Vagina (tissue), 2 donors: ENCODE results near the gene CGB7.

Experiments
- POLR2A ChIP-seq, 2 donors: fragments of 450-650 bp; IDR thresholded peaks; one replicate each; pipeline ENCODE4 v1.6.1; 2017; ENCODE audit warnings: antibody characterized with exemption in 2 of 2, mild to moderate bottlenecking in 2 of 2, moderate library complexity in 2 of 2
- POLR2AphosphoS5 ChIP-seq, 2 donors: sonication (generic); formaldehyde crosslinking; IDR thresholded peaks; one replicate each; pipeline ENCODE4 v1.9.0; 2017; ENCODE audit warnings: antibody characterized with exemption in 2 of 2, mild to moderate bottlenecking in 2 of 2, low read depth in 1 of 2; ENCODE audit not compliant: insufficient read depth in 1 of 2
- TF ChIP-seq, protein P1 (sequence below), 3 experiments: fragments of 450-650 bp in 2 of 3; fragments of 200-600 bp in 1 of 3; sonication (generic) in 1 of 3; IDR thresholded peaks; one replicate each; pipeline ENCODE4 v1.5.1; 2017 to 2019; ENCODE audit warnings: antibody characterized with exemption in 3 of 3, mild to moderate bottlenecking in 2 of 3, moderate library complexity in 2 of 3

- TF ChIP-seq, protein P1, sequence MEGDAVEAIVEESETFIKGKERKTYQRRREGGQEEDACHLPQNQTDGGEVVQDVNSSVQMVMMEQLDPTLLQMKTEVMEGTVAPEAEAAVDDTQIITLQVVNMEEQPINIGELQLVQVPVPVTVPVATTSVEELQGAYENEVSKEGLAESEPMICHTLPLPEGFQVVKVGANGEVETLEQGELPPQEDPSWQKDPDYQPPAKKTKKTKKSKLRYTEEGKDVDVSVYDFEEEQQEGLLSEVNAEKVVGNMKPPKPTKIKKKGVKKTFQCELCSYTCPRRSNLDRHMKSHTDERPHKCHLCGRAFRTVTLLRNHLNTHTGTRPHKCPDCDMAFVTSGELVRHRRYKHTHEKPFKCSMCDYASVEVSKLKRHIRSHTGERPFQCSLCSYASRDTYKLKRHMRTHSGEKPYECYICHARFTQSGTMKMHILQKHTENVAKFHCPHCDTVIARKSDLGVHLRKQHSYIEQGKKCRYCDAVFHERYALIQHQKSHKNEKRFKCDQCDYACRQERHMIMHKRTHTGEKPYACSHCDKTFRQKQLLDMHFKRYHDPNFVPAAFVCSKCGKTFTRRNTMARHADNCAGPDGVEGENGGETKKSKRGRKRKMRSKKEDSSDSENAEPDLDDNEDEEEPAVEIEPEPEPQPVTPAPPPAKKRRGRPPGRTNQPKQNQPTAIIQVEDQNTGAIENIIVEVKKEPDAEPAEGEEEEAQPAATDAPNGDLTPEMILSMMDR (IDR thresholded peaks at IDR 0.05), result no peak
- TF ChIP-seq POLR2A (IDR thresholded peaks at IDR 0.05) (no peak), POLR2AphosphoS5 (IDR thresholded peaks at IDR 0.05; ENCODE audit: insufficient read depth in 1 of 2, low read depth in 1 of 2) (no peak)
These were observed 47.1 kb downstream of the CGB7 start for GRCh38 chr19:49010453-49010852.
